Cardiac muscle cell (in vitro differentiated cells and primary cell): Measurements from ENCODE around the gene ZIC4. TPM values are rescaled to one million over a fixed set of nuclear protein-coding genes. Genes with fewer than 3 reads are reported as not detected.

ENCODE experiments used
- DNase-seq, 2 donors: peaks; one replicate each; pipeline versions ENCODE4 v3.0.0 to v3.0.0-alpha.2; 2010 to 2017; ENCODE audit warnings: low read depth in 1 of 2, low spot score in 1 of 2
- H3K27ac ChIP-seq: fragments of 200-600 bp; sonication (generic); 2 replicates; pipeline ENCODE4 v1.5.1; 2016
- H3K27me3 ChIP-seq: fragments of 200-600 bp; sonication (generic); 2 replicates; pipeline ENCODE4 v1.6.0; 2016; ENCODE audit warnings: control low read depth
- H3K36me3 ChIP-seq: fragments of 200-600 bp; sonication (generic); 2 replicates; pipeline ENCODE4 v1.5.1; 2016; ENCODE audit warnings: control low read depth
- H3K4me1 ChIP-seq: fragments of 200-600 bp; sonication (generic); 2 replicates; pipeline ENCODE4 v1.8.1; 2017; ENCODE audit warnings: low read depth, mild to moderate bottlenecking, mixed run types
- H3K4me3 ChIP-seq: fragments of 200-600 bp; sonication (generic); 2 replicates; pipeline ENCODE4 v1.5.1; 2016; ENCODE audit warnings: mild to moderate bottlenecking
- H3K9me3 ChIP-seq: fragments of 200-600 bp; sonication (generic); 2 replicates; pipeline ENCODE4 v1.5.1; 2017; ENCODE audit warnings: low read depth, mild to moderate bottlenecking, control low read depth
- polyA plus RNA-seq: library from polyadenylated mRNA; unstranded; fragments of >200 nt; fragmentation: Nextera tagmentation; extraction: Ambion mirVana; gene quantifications from 2 replicates; pipeline ENCODE4 v1.2.1, GENCODE V29; 2016
- total RNA-seq: library from RNA; depleted of rRNA; stranded (reverse); fragments of >200 nt; gene quantifications from 2 replicates; pipeline ENCODE4 v1.2.3, GENCODE V29; 2016
- TF ChIP-seq, protein P1 (sequence below): IDR thresholded peaks from 2 replicates; pipeline ENCODE4 v1.5.1; 2012; ENCODE audit warnings: low read depth, mild to moderate bottlenecking, low read length

ZIC4 gene
- total and polyA plus RNA-seq, 2 experiments from 2014 or later: not detected

DNA sequence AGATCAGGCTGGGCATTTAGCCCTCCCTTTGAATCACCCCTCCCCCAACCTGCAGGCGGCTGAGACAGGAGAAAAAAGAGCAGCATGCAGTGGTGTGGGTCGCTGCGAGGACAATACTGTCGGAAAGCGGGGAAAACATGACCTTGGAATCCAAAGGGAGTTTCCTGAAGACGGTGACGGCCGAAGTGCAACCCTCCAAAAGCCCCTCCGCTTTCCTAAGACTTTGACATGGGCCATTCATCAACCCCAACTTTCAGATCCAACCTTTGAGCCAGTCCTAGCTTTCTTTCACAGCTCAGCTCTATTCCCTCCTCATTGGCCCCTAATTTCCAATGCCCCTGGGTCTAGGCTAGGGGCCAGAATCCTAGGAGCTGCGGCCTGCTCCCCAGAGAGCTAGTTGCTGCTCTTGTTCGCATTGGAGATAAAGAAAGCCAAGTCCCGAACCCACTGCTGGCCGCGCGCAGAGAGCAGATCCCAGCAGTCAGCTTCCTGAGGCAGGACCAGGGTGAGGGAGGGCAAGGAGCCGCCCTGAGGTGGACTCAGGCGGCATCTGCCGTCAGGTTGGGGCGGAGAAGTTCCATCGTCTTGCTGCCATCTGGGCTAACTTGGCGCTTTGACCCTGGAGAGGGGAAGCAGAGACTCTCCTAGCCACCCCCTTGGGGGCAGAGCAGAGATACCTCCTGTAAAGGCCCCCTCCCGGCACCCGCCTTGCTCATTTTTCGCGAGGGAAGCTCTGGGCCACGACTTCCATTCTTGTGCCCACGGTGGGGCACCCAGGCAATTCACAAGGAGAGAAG lies 914 bp downstream of the ZIC4 start:
- H3K27me3 ChIP-seq: peaks cover 100% of the 10 kb centered on the region
- TF ChIP-seq, protein P1, sequence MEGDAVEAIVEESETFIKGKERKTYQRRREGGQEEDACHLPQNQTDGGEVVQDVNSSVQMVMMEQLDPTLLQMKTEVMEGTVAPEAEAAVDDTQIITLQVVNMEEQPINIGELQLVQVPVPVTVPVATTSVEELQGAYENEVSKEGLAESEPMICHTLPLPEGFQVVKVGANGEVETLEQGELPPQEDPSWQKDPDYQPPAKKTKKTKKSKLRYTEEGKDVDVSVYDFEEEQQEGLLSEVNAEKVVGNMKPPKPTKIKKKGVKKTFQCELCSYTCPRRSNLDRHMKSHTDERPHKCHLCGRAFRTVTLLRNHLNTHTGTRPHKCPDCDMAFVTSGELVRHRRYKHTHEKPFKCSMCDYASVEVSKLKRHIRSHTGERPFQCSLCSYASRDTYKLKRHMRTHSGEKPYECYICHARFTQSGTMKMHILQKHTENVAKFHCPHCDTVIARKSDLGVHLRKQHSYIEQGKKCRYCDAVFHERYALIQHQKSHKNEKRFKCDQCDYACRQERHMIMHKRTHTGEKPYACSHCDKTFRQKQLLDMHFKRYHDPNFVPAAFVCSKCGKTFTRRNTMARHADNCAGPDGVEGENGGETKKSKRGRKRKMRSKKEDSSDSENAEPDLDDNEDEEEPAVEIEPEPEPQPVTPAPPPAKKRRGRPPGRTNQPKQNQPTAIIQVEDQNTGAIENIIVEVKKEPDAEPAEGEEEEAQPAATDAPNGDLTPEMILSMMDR: no peak
- H3K9me3 ChIP-seq: no peaks in the 10 kb centered on the region
- no peak overlapping the region for H3K27ac ChIP-seq
- no peak overlapping the region for H3K4me3 ChIP-seq
- DNase-seq: no peak
- H3K4me1 ChIP-seq: peaks cover 4% of the 10 kb centered on the region
- no peaks in the 10 kb centered on the region for H3K36me3 ChIP-seq

DNA sequence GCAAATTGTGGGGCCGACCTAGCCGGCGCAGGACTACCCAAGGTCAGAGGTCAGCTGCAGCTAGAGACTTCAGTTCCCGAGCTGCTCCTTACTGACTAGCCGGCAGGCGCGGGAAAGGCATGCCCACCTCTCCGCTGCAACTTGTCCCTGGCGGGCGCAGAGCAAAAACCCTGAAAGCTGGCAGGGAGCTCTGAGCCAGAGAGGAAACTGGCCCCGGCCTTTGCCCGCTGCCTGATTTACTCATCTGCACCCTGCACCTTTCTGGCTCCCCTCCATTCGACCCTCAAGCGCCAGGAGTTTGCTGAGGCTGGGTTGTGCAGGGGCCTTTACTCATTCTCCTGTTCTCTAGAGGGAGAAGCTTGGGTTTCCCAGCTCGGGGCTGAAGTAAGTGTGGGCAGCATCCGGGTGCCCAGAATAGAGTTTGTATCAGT lies 1.5 kb downstream of the ZIC4 start:
- Histone ChIP-seq H3K4me1 (peaks cover 4% of the 10 kb centered on the region), H3K4me3 (no peak overlapping the region), H3K27me3 (peaks cover 100% of the 10 kb centered on the region), H3K27ac (no peak overlapping the region), H3K9me3 (no peaks in the 10 kb centered on the region), H3K36me3 (no peaks in the 10 kb centered on the region)
- DNase-seq: no peak
- TF ChIP-seq, protein P1: no peak

DNA sequence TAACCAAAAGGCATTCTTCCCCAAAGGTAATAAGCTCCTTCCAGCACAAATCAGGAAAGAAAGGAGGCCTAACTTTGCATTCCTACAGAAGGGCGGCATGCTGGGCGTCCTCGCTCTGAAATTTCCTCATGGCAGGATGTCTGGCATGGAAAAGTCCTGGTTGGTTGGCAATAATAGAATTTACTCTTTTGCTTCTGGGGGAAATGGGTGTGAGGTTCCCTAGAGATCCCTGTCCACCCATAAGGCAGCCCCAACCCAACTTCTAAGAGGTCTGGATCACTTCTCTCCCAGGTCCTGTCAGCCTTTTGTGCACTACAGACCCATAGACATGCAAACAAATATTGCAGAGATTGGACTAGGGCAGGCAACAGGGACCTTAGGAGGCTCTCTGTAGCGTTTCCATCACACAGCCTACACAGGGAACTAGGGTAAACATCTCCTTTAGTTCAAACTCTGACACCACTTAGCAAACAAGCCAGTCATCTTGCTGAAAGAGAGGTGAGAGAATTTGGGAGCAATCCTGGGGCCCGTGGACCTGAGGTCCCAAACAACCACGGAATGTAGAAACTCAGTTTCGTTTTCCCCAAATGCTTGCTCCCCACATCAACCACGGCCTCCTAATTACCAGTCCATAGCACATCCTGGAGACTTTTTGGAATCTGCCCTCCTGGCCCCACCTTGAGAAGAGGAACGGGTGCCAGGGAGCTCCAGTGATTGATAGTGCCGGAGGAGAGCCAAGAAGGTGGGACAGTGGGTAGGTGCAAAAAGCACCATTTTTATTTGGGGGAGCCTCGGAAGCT lies 2.1 kb downstream of the ZIC4 start:
- H3K27ac ChIP-seq: no peak overlapping the region
- no peaks in the 10 kb centered on the region for H3K36me3 ChIP-seq
- H3K4me1 ChIP-seq: peaks cover 3% of the 10 kb centered on the region
- TF ChIP-seq, protein P1: no peak
- H3K4me3 ChIP-seq: no peak overlapping the region
- DNase-seq: no peak
- H3K9me3 ChIP-seq: no peaks in the 10 kb centered on the region
- H3K27me3 ChIP-seq: peaks cover 100% of the 10 kb centered on the region

DNA sequence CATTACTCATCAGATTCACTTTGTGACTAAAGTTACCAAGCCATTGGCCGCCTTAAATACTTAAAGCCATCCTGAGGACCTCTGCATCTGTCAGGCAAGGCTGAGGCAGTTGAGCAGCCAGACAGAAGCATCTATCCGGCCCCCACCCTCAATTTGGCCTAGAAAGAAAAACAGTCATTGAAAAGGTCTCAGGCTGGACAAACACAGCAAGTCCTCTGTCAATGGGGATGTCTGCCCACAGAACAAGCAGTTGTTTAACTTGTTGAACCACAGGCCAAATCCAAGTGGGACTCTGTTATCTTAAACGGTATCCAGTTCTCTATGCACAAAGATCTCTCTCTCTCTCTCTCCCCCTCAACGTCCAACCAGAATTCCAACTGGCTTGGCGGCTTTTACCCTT lies 2.8 kb downstream of the ZIC4 start:
- Histone ChIP-seq H3K4me1 (no peaks in the 10 kb centered on the region), H3K36me3 (no peaks in the 10 kb centered on the region), H3K27me3 (peaks cover 100% of the 10 kb centered on the region), H3K27ac (no peak overlapping the region), H3K4me3 (no peak overlapping the region), H3K9me3 (no peaks in the 10 kb centered on the region)
- TF ChIP-seq, protein P1: no peak
- no peak for DNase-seq

DNA sequence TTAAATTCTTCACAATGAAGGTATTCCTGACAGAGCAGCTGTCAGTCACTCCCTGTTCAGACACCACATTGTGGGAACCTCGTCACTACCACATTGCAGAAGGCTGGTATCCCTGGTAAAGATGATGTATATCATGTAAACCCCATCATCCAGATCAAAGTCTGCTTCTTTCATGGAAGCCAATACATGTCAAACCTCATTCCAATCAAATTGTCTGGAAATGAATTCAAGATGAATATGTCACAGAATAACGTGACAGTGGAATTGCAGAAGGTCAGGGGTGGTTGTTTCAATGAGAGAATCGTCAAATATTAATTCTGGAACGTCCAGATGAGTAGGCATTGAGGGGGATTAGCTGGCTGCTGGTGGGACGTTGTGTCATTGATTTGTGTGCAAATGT lies 4.2 kb downstream of the ZIC4 start:
- no peaks in the 10 kb centered on the region for H3K36me3 ChIP-seq
- DNase-seq: no peak
- H3K9me3 ChIP-seq: no peaks in the 10 kb centered on the region
- TF ChIP-seq, protein P1: no peak
- H3K4me3 ChIP-seq: no peak overlapping the region
- peaks cover 100% of the 10 kb centered on the region for H3K27me3 ChIP-seq
- H3K27ac ChIP-seq: no peak overlapping the region
- H3K4me1 ChIP-seq: no peaks in the 10 kb centered on the region
